Stimulated activated CD4-positive, alpha-beta T cell treated with anti-CD3 and anti-CD28 coated beads, TNF-alpha, amount 100 ng/mL, for 1 hour (primary cell): ENCODE measurements around the gene TES.
"Not testable (repeated sequence)": the region's sequence is repeated elsewhere in the genome, so short reads cannot be mapped to it uniquely, and the experiment has no call there.

ENCODE experiments used
- DNase-seq, 3 donors: peaks; one replicate each; pipeline ENCODE4 v3.0.0-alpha.2; 2020; ENCODE audit warnings: low read depth in 3 of 3, low spot score in 1 of 3

The TES gene

GRCh38 chr7:116283595-116284204 is 73.4 kb downstream of the TES start:
- DNase-seq: no peak

- DNase-seq: no peak
These were observed 74.1 kb downstream of the TES start for GRCh38 chr7:116284390-116284789.

- no peak for DNase-seq
These were observed 74.9 kb downstream of the TES start for GRCh38 chr7:116285252-116285651.

GRCh38 chr7:116290740-116291139 is 80.4 kb downstream of the TES start:
- no peak for DNase-seq

- no peak for DNase-seq
These were observed 81.6 kb downstream of the TES start for GRCh38 chr7:116291937-116292336.

- DNase-seq: no peak
These were observed 82.0 kb downstream of the TES start for GRCh38 chr7:116292381-116292780.

- DNase-seq: no peak
These were observed 82.8 kb downstream of the TES start for GRCh38 chr7:116293139-116293538.

GRCh38 chr7:116293633-116294032 is 83.3 kb downstream of the TES start:
- DNase-seq: no peak

GRCh38 chr7:116295903-116296302 is 85.6 kb downstream of the TES start:
- DNase-seq: not testable (repeated sequence)

- DNase-seq: no peak
These were observed 87.7 kb downstream of the TES start for GRCh38 chr7:116298055-116298454.

- no peak for DNase-seq
These were observed 88.2 kb downstream of the TES start for GRCh38 chr7:116298576-116298975.

- DNase-seq: no peak
These were observed 95.4 kb downstream of the TES start for GRCh38 chr7:116305485-116306408.

- DNase-seq: no peak
These were observed 96.2 kb downstream of the TES start for GRCh38 chr7:116306409-116307048.

- DNase-seq: no peak
These were observed 96.9 kb downstream of the TES start for GRCh38 chr7:116307253-116307652.
